GM19463 (cell line): Measurements from ENCODE around the gene PPP1R12B.
"Not testable (repeated sequence)": the region's sequence is repeated elsewhere in the genome, so short reads cannot be mapped to it uniquely, and the experiment has no call there.

Experiments
- ATAC-seq: cut with Tn5 transposase; IDR thresholded peaks from one replicate; pipeline ENCODE4 v1.9.1; 2021; ENCODE audit warnings: mild to moderate bottlenecking, moderate library complexity; ENCODE audit not compliant: unreplicated experiment

Gene PPP1R12B

GRCh38 chr1:202578001-202578504 lies 229.6 kb downstream of the PPP1R12B start:
- no peak for ATAC-seq

- ATAC-seq = no peak
Measured at GRCh38 chr1:202578565-202578964, 230.1 kb downstream of the PPP1R12B start.

GRCh38 chr1:202579806-202580205 lies 231.3 kb downstream of the PPP1R12B start:
- no peak for ATAC-seq

GRCh38 chr1:202580619-202581018 lies 232.1 kb downstream of the PPP1R12B start:
- ATAC-seq = no peak

GRCh38 chr1:202582350-202582749 lies 233.9 kb downstream of the PPP1R12B start:
- not testable (repeated sequence) for ATAC-seq

GRCh38 chr1:202584707-202585589 lies 236.4 kb downstream of the PPP1R12B start:
- no peak for ATAC-seq

- no peak for ATAC-seq
Measured at GRCh38 chr1:202585590-202585933, 237.1 kb downstream of the PPP1R12B start.

- no peak for ATAC-seq
Measured at GRCh38 chr1:202586018-202586821, 237.7 kb downstream of the PPP1R12B start.

- ATAC-seq = no peak
Measured at GRCh38 chr1:202586871-202587270, 238.4 kb downstream of the PPP1R12B start.

GRCh38 chr1:202587859-202588485 lies 239.5 kb downstream of the PPP1R12B start:
- ATAC-seq = no peak

GRCh38 chr1:202588503-202589189 lies 240.1 kb downstream of the PPP1R12B start:
- no peak for ATAC-seq

- ATAC-seq = no peak
Measured at GRCh38 chr1:202589190-202589930, 240.9 kb downstream of the PPP1R12B start.

- ATAC-seq = no peak
Measured at GRCh38 chr1:202590126-202590525, 241.6 kb downstream of the PPP1R12B start.

GRCh38 chr1:202590975-202591411 lies 242.5 kb downstream of the PPP1R12B start:
- ATAC-seq = no peak

GRCh38 chr1:202591515-202591914 lies 243.0 kb downstream of the PPP1R12B start:
- ATAC-seq = no peak

- no peak for ATAC-seq
Measured at GRCh38 chr1:202592146-202592545, 243.6 kb downstream of the PPP1R12B start.

GRCh38 chr1:202593845-202594244 lies 245.3 kb downstream of the PPP1R12B start:
- ATAC-seq = no peak

GRCh38 chr1:202596638-202597037 lies 248.1 kb downstream of the PPP1R12B start:
- no peak for ATAC-seq

- ATAC-seq = no peak
Measured at GRCh38 chr1:202597090-202597761, 248.7 kb downstream of the PPP1R12B start.
